ENCODE results near the gene PPP1R17.

GRCh38 chr7:31716355-31716754 lies 29.3 kb downstream of the PPP1R17 start:
- TF ChIP-seq ETS1 (IDR thresholded peaks at IDR 0.05) (no peak), CTCF (conservative IDR thresholded peaks at IDR 0.05; ENCODE audit: low read depth in 2 of 2) (no peak)
